OCI-LY7 (cell line): ENCODE measurements around the gene ZFP36L2. TPM values are rescaled to one million over a fixed set of nuclear protein-coding genes. Genes with fewer than 3 reads are reported as not detected.

Experiments
- BruUV-seq: library from RNA; stranded (reverse); fragments of 400-500 nt; replicated peaks from 2 replicates; lab custom pipeline; 2021; lab: Mats Ljungman, UMichigan
- CTCF ChIA-PET: fragments of 300-600 bp; sonication (Branson Sonifier 250); formaldehyde crosslinking; loops from one replicate; lab custom pipeline; 2022; ENCODE audit warnings: antibody characterized with exemption; ENCODE audit not compliant: unreplicated experiment; lab: Charles Lee
- POLR2A ChIA-PET: fragments of 300-600 bp; sonication (Branson Sonifier 250); formaldehyde crosslinking; loops from one replicate; lab custom pipeline; 2022; ENCODE audit warnings: antibody characterized with exemption; lab: Charles Lee
- DNase-seq: peaks from one replicate; pipeline ENCODE4 v3.0.0-alpha.2; 2015; ENCODE audit warnings: low spot score
- H2AFZ ChIP-seq: fragments of 200-600 bp; sonication (generic), shearing (Covaris generic); 2 replicates; pipeline ENCODE4 v1.6.1; 2014; ENCODE audit warnings: mild to moderate bottlenecking, antibody characterized with exemption, low read length, moderate library complexity
- H3K27ac ChIP-seq: fragments of 200-600 bp; sonication (generic); 2 replicates; pipeline ENCODE4 v1.5.1; 2014; ENCODE audit warnings: mixed run types, low read depth, mild to moderate bottlenecking, moderate library complexity, low read length, inconsistent platforms; ENCODE audit not compliant: poor library complexity, severe bottlenecking
- H3K36me3 ChIP-seq: fragments of 200-600 bp; sonication (generic); 2 replicates; pipeline ENCODE4 v1.6.1; 2014; ENCODE audit warnings: mild to moderate bottlenecking, antibody characterized with exemption, low read length, moderate library complexity, mixed read lengths; ENCODE audit not compliant: insufficient read depth
- H3K4me1 ChIP-seq: fragments of 200-600 bp; sonication (generic); 2 replicates; pipeline ENCODE4 v1.5.1; 2014; ENCODE audit warnings: mild to moderate bottlenecking, low read length; ENCODE audit not compliant: insufficient read depth, poor library complexity, severe bottlenecking
- H3K4me2 ChIP-seq: fragments of 200-600 bp; sonication (generic); 2 replicates; pipeline ENCODE4 v1.6.1; 2014; ENCODE audit warnings: mild to moderate bottlenecking, low read length
- H3K4me3 ChIP-seq: fragments of 200-600 bp; sonication (generic); 2 replicates; pipeline ENCODE4 v1.5.1; 2014; ENCODE audit warnings: mild to moderate bottlenecking, low read depth, low read length; ENCODE audit not compliant: poor library complexity, severe bottlenecking
- H3K79me2 ChIP-seq: fragments of 200-600 bp; sonication (generic); 2 replicates; pipeline ENCODE4 v1.6.1; 2016; ENCODE audit warnings: low read depth, mild to moderate bottlenecking, low read length, moderate library complexity, mixed read lengths; ENCODE audit not compliant: insufficient read depth
- H3K9me2 ChIP-seq: fragments of 200-600 bp; sonication (generic); 2 replicates; pipeline ENCODE4 v1.6.1; 2016; ENCODE audit warnings: mild to moderate bottlenecking, low read length, mixed read lengths; ENCODE audit not compliant: insufficient read depth
- H3K9me3 ChIP-seq: fragments of 200-600 bp; sonication (generic); 2 replicates; pipeline ENCODE4 v1.6.1; 2014; ENCODE audit warnings: mild to moderate bottlenecking, mixed run types, low read length, mixed read lengths
- H4K20me1 ChIP-seq: fragments of 200-600 bp; sonication (generic); 2 replicates; pipeline ENCODE4 v1.6.1; 2014; ENCODE audit warnings: mild to moderate bottlenecking, antibody characterized with exemption, low read length, moderate library complexity, mixed read lengths; ENCODE audit not compliant: insufficient read depth
- CTCF ChIP-seq: fragments of 200-600 bp; sonication (generic); conservative IDR thresholded peaks from 2 replicates; pipeline ENCODE4 v1.5.1; 2014; ENCODE audit warnings: mild to moderate bottlenecking, antibody characterized with exemption, low read length, moderate library complexity, mixed read lengths
- EZH2phosphoT487 ChIP-seq: fragments of 200-600 bp; sonication (generic); IDR thresholded peaks from 2 replicates; pipeline ENCODE4 v1.6.1; 2018; ENCODE audit warnings: low read depth, borderline replicate concordance, mild to moderate bottlenecking, mixed run types, antibody characterized with exemption, low read length, moderate library complexity, mixed read lengths
- intact Hi-C: fragments of 100-400 bp; cut with micrococcal nuclease; formaldehyde crosslinking; loops from one replicate; pipeline ENCODE4 v1.10.0; 2022; ENCODE audit not compliant: unreplicated experiment
- total RNA-seq, 2 experiments: library from RNA; depleted of rRNA in 1 of 2; stranded (reverse); fragments of >200 nt in 1 of 2; shearing (Covaris generic) in 1 of 2; gene quantifications; 2 replicates each; pipeline ENCODE4 v1.2.3, GENCODE V29; 2014 to 2022

ZFP36L2 gene
- total RNA-seq, 2 experiments from 2014 or later = 6.8 to 37.2 TPM

- Histone ChIP-seq H4K20me1 (peaks cover 14% of the 10 kb centered on the region), H3K4me2 (peak overlapping the region; percentile 88), H2AFZ (peak overlapping the region; percentile 62), H3K36me3 (peaks cover 27% of the 10 kb centered on the region), H3K79me2 (peaks cover 27% of the 10 kb centered on the region), H3K4me1 (peaks cover 66% of the 10 kb centered on the region), H3K9me2 (no peaks in the 10 kb centered on the region), H3K27ac (peak overlapping the region; percentile 91), H3K9me3 (no peaks in the 10 kb centered on the region), H3K4me3 (peak overlapping the region; percentile 89)
- intact Hi-C loops = loop anchor here (1.0 to 10.0 kb wide), 2 partner anchors 7 to 654 kb away; partner anchors contain the start of genes MTA3 and ZFP36L2
- CTCF ChIA-PET = interaction anchor here (0.6 to 1.5 kb wide), 5 partner anchors 10 to 86 kb away, joined by 3 to 5 read pairs (median 4); no protein-coding TSS in a partner anchor
- BruUV-seq = TSS peak; percentile 99
- DNase-seq = peak; percentile 90
- POLR2A ChIA-PET = interaction anchor here (0.7 to 2.2 kb wide), 12 partner anchors 8 to 92 kb away, joined by 3 to 16 read pairs (median 5); partner anchors contain the start of gene ZFP36L2
- TF ChIP-seq EZH2phosphoT487 = no peak
- no peak for TF ChIP-seq CTCF
Measured at GRCh38 chr2:43218702-43219382, 7.6 kb downstream of the ZFP36L2 start.

GRCh38 chr2:43218155-43218701, 8.2 kb downstream of the ZFP36L2 start:
- Histone ChIP-seq H4K20me1 (peaks cover 10% of the 10 kb centered on the region; the same call in 1 of the 2 replicates), H3K79me2 (peaks cover 21% of the 10 kb centered on the region), H3K9me2 (no peaks in the 10 kb centered on the region), H3K4me3 (peak overlapping the region; percentile 89), H3K27ac (peak overlapping the region; percentile 91), H3K36me3 (peaks cover 21% of the 10 kb centered on the region; the same call in 1 of the 2 replicates), H2AFZ (peak overlapping the region; percentile 62), H3K4me1 (peaks cover 61% of the 10 kb centered on the region), H3K9me3 (no peaks in the 10 kb centered on the region), H3K4me2 (peak overlapping the region; percentile 88)
- ChIA-PET POLR2A (interaction anchor here (0.5 to 2.2 kb wide), 15 partner anchors 9 to 762 kb away, joined by 3 to 16 read pairs (median 5); partner anchors contain the start of gene ZFP36L2), CTCF (interaction anchor here (0.6 to 1.5 kb wide), 5 partner anchors 11 to 85 kb away, joined by 3 to 5 read pairs (median 4); no protein-coding TSS in a partner anchor)
- intact Hi-C loops = loop anchor here (1.0 to 10.0 kb wide), 2 partner anchors 8 to 653 kb away; partner anchors contain the start of genes MTA3 and ZFP36L2
- BruUV-seq = no TSS peak
- no peak for TF ChIP-seq CTCF
- no peak for TF ChIP-seq EZH2phosphoT487
- no peak for DNase-seq
